Mononuclear cell (primary cell): ENCODE data around the gene ITPR1. TPM values are rescaled to one million over a fixed set of nuclear protein-coding genes. Genes with fewer than 3 reads are reported as not detected.

Experiments
- H3K27me3 ChIP-seq: 2 replicates; pipeline ENCODE4 v1.6.0; 2011; ENCODE audit warnings: low read length, control low read depth; ENCODE audit not compliant: insufficient read depth
- H3K4me1 ChIP-seq: 2 replicates; pipeline ENCODE4 v1.5.1; 2011; ENCODE audit warnings: mild to moderate bottlenecking, low read length, control low read depth; ENCODE audit not compliant: insufficient read depth
- H3K4me3 ChIP-seq: 2 replicates; pipeline ENCODE4 v1.5.1; 2011; ENCODE audit warnings: mild to moderate bottlenecking, low read length, moderate library complexity
- H3K9me3 ChIP-seq: 2 replicates; pipeline ENCODE4 v1.5.1; 2011; ENCODE audit warnings: low read depth, mild to moderate bottlenecking, control low read depth, low read length
- total RNA-seq: library from RNA; depleted of rRNA; stranded (reverse); fragments of >200 nt; gene quantifications from one replicate; pipeline ENCODE4 v1.2.3, GENCODE V29; 2012

The ITPR1 gene
- total RNA-seq, 1 donor: 116 TPM

- Histone ChIP-seq H3K4me3 (no peak overlapping the region), H3K4me1 (peaks cover 15% of the 10 kb centered on the region), H3K9me3 (no peaks in the 10 kb centered on the region), H3K27me3 (no peaks in the 10 kb centered on the region)
These were observed 19.9 kb downstream of the ITPR1 start for GRCh38 chr3:4512895-4513616.

GRCh38 chr3:4514321-4514720 lies 21.2 kb downstream of the ITPR1 start:
- no peaks in the 10 kb centered on the region for H3K9me3 ChIP-seq
- peaks cover 26% of the 10 kb centered on the region for H3K4me1 ChIP-seq
- H3K27me3 ChIP-seq: no peaks in the 10 kb centered on the region
- H3K4me3 ChIP-seq: no peak overlapping the region

DNA sequence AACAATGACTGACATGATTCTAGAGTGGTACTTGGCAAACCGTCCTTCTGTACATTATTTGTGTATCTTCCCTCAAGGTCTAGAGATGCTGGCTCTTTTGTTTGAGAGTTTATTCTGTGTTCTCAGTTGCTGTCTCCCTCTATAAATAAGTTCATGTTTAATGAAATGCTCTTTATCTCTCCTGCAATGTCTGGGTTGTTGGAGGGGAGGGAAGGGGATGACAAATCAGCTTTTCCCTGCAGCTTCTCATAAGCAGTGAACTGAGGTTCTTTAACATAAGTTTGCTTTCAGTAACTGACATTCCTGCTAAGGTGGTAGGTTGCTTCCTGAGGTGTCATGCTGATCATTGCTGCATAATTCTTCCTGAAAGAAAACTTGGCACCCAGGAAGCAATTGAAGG lies 21.8 kb downstream of the ITPR1 start:
- no peak overlapping the region for H3K4me3 ChIP-seq
- H3K27me3 ChIP-seq: no peaks in the 10 kb centered on the region
- peaks cover 32% of the 10 kb centered on the region for H3K4me1 ChIP-seq
- H3K9me3 ChIP-seq: no peaks in the 10 kb centered on the region

DNA sequence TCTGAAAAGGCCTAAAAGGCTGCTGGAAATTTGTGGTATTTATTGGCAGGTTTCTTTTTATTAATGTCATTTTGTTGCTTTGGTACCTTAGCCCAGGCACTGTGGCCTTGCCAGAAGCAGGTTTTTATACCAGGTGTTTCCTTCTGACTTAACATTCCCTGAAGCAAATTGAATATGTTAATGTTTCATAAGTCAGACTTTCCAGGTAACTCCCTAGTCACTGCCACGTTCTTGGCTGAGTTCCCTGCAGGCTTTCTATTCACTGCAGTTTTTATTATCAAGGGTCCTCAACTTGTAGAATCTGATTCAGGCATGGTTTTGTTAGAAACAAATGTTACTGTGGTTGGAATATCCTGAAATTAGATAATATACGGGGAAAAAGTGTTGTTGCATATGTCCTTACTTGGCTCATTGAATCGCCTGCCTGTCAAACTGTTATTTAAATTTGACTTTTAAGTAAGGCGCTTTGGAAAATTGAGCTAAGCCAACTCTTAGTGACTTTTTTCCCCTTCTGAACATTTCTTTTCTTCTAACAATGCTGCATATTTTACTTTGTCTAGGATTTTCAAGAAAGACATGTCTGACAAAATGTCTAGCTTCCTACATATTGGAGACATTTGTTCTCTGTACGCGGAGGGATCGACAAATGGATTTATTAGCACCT lies 22.9 kb downstream of the ITPR1 start:
- H3K9me3 ChIP-seq: no peaks in the 10 kb centered on the region
- H3K27me3 ChIP-seq: no peaks in the 10 kb centered on the region
- H3K4me1 ChIP-seq: peaks cover 43% of the 10 kb centered on the region
- no peak overlapping the region for H3K4me3 ChIP-seq

DNA sequence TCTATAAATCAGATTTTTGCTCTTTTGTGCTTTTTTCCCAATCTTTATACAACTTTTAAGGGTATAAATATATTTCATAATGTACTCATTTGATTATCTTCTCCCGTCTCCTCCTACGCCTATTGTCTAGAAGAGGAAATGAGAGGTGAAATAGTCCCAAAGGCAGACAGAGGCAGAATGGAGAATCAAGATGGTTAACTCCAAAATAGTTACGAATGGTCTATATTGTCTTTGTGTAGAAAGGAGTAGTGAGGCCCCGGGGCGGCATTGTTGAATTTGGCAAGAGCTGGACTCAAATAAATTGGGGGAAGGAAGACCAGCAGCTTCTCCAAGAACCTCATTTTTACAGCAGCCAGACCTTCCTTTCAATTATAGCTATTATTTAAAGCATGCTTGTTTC lies 23.9 kb downstream of the ITPR1 start:
- no peaks in the 10 kb centered on the region for H3K9me3 ChIP-seq
- peaks cover 50% of the 10 kb centered on the region for H3K4me1 ChIP-seq
- no peaks in the 10 kb centered on the region for H3K27me3 ChIP-seq
- H3K4me3 ChIP-seq: no peak overlapping the region

- Histone ChIP-seq H3K4me1 (peaks cover 50% of the 10 kb centered on the region), H3K27me3 (no peaks in the 10 kb centered on the region), H3K9me3 (no peaks in the 10 kb centered on the region), H3K4me3 (no peak overlapping the region)
These were observed 24.6 kb downstream of the ITPR1 start for GRCh38 chr3:4517643-4518311.

DNA sequence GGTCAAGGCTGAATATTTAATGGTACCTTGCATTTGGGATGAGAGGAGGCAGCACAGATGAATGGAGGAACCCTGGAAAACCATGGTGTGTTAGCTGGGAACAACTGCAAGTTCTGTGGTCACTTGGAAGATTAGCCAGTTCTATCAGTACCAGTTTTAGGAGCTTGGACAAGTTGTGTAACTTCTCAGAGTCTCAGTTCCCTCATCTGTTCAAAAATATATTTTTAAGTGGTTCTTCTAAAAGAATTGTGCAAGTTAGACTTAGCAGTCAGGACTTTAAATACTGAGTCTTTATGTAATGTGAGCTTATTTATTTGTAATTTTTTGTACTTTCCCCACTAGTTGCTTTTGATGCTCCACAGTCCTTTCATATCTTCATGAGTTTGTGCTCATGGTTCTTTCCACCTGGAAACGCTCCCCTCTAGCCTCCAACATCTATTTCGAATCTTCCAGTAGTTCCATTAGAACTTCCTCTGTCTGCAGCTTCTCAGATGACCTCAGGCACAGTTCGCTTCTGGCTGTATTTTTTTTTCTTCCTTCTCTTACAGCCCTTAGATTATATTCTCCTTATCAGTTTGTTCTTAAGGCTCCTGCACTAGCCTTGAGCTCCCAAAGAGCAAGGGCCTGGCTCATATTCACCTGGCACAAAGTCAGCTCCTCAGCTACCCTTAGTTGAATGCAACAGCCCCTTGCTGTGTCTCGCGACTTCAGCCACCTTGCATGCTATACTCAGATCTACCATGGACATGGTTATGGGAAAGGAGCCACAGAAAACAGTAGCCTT lies 27.1 kb downstream of the ITPR1 start:
- H3K4me1 ChIP-seq: peaks cover 70% of the 10 kb centered on the region
- H3K9me3 ChIP-seq: no peaks in the 10 kb centered on the region
- no peaks in the 10 kb centered on the region for H3K27me3 ChIP-seq
- no peak overlapping the region for H3K4me3 ChIP-seq

DNA sequence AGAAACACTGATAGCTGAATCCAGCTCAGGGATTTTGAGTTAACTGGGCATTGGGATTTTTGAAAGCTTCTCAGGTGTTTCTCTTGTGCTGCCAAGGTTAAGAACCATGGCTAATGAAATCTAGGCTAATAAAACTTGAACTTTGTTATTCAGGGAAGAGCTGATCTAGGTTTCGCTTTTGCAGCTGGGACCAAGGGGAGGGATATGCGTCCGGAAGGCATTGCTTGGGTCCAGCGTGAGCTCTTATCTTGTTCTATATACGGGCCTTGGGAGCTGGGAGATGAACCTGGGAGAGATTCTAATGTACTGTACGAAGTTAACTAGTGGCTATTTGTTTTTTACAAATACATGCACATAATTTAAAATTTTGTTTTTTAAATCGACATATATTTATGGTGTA lies 29.8 kb downstream of the ITPR1 start:
- Histone ChIP-seq H3K4me3 (no peak overlapping the region), H3K9me3 (no peaks in the 10 kb centered on the region), H3K4me1 (peaks cover 85% of the 10 kb centered on the region), H3K27me3 (no peaks in the 10 kb centered on the region)

DNA sequence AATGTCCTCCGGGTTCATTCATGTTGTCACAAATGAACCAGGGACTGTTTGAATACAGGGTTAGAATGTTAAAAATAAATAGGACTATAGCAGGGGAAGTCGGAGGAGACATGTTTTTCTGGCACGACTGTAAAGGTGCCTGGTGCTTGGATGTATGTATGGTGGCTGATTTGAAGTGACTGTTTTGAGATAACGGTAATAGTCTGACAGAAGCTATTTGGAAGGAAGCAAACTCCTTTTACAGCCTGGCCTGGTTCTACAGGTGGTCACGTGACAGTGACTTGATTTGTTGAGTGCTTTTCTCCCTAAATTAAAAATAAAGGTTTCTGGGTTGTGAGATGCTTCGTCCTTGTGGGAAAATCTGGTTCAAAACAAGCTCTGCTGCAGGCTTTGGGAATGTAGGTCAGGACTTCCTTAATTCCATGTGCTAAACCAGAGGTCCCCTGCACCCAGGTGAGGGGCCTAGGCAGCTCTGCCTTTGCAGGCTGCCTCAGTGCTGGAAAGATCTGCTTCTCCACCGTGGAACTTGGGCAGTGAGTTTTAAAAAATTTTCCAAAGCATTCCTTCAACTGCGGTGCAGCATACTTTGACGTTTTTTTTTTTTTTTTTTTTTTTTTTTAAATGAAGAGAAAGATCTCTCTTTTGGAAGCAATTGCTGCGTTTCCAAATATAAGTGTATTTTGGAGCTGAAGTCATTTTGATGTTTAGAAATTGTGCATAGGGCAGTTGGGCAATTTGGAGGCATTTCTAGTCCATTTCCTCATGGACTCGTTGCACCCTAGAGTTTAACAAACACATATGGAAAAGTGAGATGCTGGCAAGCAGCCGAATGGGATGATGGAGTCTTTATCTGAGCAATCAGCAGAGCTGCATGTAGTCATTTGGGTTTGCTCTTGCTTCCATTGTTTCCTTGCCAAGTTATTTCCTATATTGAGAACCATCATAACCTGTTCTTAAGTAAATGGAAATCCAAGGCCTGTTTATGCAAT lies 30.9 kb downstream of the ITPR1 start:
- H3K4me1 ChIP-seq: peaks cover 85% of the 10 kb centered on the region
- no peaks in the 10 kb centered on the region for H3K27me3 ChIP-seq
- H3K9me3 ChIP-seq: no peaks in the 10 kb centered on the region
- no peak overlapping the region for H3K4me3 ChIP-seq

DNA sequence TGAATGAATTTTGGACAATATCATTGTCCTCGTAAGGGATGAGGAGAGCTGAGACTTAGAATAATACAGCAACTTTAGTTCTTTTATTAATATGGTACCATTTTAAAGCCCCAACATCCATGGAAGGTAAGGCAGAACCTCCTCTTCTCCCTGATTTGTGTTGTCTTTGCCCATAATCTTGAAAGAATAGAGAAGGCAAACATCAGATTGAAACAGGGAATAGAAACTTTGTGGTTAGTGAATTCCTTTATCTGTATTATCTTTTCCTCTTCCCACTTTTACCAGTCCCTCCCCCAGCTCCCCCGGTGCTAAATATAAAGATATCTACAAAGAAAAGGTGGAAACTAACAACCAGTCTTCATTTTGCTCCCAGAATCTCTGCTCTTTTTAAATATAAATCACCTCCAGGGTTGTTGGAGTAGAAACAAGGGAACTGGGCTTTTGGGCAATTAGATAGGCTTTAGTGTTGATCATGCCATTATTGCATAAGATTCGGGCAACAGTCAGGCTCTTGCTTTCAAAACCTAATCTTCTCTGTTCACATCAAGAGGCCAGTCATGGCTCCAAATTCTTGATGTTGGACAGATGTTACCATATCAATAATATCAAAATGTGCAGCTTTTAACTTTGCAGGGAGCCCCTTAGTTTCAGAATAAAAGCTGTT lies 32.5 kb downstream of the ITPR1 start:
- H3K4me1 ChIP-seq: peaks cover 85% of the 10 kb centered on the region
- H3K9me3 ChIP-seq: no peaks in the 10 kb centered on the region
- H3K27me3 ChIP-seq: no peaks in the 10 kb centered on the region
- H3K4me3 ChIP-seq: no peak overlapping the region

- H3K4me1 ChIP-seq: peaks cover 99% of the 10 kb centered on the region
- H3K27me3 ChIP-seq: no peaks in the 10 kb centered on the region
- H3K4me3 ChIP-seq: no peak overlapping the region
- H3K9me3 ChIP-seq: no peaks in the 10 kb centered on the region
These were observed 35.2 kb downstream of the ITPR1 start for GRCh38 chr3:4528320-4528719.

DNA sequence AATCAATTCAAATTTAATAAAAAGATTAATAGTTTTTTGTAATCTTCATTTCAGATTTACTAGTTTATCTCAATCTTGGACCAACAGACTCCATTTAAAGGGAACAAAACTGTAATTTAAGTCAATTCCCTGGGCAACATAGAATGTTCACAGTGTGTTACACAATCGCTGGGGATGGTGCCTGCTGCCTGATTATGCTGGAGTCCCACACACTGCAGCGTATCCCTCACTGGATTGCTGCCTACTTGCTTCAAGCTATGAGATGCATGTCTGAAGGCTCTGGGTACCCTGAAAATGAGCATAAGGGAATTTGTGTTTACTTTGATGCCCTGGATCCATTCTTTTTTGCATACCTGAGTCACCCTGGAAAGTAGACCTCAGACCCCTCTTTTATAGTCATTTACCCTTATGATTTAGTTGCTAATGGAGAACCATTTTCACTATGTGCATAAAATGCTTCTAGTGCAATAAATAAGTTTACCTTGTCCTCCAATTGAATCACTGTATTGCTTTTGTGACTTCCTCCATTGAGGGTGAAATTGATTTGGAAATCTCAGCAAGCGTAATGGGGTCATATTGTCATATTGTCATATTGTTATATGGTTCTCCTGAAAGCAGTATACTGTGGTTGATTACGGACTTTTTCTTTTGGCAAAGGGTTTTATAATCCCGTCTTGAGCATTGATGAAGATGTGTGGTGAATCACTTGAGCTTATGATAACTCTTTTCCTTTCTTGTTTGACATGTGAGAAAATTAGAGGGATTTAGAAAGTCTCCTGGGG lies 35.9 kb downstream of the ITPR1 start:
- Histone ChIP-seq H3K4me3 (no peak overlapping the region), H3K4me1 (peaks cover 99% of the 10 kb centered on the region), H3K27me3 (no peaks in the 10 kb centered on the region), H3K9me3 (no peaks in the 10 kb centered on the region)

DNA sequence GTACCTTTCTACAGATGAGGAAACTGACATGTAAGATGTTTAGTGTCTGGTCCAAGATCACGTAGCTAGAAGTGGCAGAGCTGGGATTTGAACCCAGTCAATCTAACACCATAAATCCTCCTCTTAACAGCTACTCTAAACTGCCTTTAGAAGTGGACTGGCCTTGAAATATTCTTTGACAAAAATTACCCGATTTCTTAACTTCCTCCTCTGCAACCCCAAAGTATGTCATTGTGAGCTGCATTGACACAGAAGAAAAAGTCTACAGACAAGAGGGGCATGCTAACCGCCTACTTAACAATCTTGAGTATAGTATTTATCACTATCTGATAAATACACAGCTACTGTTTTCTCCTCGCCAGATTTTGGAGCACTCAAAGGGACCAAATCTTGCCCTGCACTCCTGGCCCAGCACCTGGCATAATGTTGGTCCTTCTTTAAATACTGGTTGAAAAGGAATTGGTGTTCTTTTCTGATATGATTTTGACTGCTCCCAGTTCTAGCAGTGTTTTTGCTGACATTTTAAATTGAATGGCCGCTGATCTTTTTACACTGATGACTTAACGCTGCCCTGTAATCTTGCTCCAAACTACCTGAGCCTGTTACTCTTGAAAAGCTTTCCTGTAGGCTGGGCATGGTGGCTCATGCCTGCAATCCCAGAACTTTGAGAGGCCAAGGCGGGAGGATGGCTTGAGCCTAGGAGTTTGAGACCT lies 36.9 kb downstream of the ITPR1 start:
- no peaks in the 10 kb centered on the region for H3K27me3 ChIP-seq
- H3K9me3 ChIP-seq: no peaks in the 10 kb centered on the region
- peaks cover 92% of the 10 kb centered on the region for H3K4me1 ChIP-seq
- no peak overlapping the region for H3K4me3 ChIP-seq
